IPS-11a (cell line): ENCODE measurements around the gene NOL6.
"Not testable (repeated sequence)": the region's sequence is repeated elsewhere in the genome, so short reads cannot be mapped to it uniquely, and the experiment has no call there.

ENCODE experiments used
- H3K4me3 ChIP-seq: one replicate; pipeline ENCODE4 v1.5.1; 2013; ENCODE audit warnings: low read depth, low read length, control low read depth

NOL6 gene

DNA sequence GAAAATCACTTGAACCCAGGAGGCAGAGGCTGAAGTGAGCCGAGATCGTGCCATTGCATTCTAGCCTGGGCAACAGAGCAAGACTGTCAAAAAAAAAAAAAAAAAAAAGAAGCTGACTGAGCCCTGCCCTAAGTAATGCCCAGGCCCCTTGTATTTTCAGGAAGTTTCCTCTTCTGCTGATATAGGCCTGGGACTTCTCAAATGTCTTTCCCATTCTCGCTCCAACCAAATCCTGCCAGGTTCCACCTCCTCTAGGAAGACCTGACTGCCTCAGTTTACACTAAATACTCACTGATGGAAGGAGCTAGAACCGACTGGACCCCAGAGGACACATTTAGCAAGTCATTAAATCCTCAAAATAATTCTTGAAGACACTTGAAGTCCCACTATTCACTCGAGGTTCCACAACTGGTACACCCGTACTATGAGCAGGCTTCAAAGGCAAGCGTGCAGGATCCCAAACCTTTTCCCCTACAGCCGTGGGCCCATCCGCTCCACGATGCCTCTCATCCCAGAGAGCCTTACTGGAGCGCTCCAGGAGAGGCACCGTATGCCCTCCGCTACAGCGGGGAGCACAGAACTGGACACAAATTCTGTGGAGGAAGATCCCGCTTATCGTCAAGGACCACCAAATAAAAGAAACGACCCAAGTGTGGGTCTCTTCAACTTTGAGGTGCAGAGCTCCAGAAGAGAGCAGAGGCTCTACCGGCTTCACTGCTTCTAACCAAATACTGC lies 676 bp downstream of the NOL6 start:
- peak overlapping the region; percentile 98 for H3K4me3 ChIP-seq

DNA sequence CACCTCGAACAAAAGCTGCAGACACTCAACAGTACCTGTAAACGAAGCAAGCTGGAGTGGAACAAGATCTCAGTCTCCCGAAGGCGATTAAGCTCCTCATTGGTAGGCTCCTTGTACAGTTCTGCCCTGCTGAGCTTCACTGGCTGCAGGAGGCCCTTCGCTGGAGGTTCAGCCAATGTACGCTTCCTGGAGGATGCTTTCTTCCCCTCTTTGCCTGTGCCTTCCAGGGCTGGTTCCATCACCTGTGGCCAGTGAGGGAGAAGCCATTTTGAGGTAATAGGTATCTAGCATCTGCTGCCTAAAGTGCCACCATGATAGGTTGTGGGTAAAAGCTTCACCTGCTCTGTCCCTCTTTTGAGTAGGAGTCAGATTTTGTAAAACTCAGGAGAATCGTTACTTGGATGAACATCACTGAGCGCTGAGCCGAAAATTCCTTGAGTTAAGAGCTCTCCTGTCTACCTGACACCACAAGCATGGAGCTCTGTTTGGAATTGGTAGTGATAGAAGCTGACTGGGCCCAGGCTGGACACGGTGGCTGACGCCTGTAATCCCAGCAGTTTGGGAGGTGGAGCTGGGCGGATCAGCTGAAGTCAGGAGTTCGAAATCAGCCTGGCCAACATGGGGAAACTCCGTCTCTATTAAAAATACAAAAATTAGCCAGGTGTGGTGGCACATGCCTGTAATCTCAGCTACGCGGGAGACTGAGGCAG lies 1.4 kb downstream of the NOL6 start:
- no peak overlapping the region for H3K4me3 ChIP-seq

DNA sequence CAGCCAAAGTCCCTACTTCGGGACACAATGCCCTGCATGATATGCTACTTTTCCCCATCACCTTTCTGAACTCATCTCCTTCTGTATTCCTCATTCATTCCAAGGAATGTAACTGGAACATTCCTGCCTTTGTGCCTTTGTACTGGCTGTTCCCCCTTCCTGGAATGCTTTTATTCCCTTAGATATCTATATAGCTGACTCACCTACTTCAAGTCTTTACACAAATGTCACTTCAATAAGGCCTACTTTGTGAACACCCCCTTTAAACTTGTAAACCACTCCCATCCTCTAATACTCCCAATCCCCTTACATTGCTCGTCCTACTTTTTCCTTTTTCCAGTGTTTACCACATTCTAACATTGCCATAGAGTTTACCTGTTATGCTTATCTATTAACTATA lies 2.4 kb downstream of the NOL6 start:
- no peak overlapping the region for H3K4me3 ChIP-seq

DNA sequence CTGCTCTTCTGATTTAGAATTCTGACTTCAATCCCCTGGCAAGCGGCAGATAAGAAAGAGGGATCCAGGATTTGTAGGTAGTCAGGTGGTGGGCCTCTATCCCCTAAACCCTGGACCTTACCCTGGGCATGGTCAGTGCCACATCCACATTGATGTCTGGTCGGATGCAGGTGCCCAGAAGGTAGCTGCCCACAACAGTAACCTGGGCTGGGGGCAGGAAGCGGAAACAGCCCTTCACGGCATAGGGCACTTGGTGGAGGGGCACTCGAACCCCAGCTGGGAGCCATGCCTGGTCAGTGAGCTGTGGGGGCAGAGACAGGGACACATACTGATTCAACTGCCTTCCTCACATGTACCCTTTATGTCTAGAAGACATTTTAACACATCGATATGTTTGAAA lies 3.8 kb downstream of the NOL6 start:
- no peak overlapping the region for H3K4me3 ChIP-seq

DNA sequence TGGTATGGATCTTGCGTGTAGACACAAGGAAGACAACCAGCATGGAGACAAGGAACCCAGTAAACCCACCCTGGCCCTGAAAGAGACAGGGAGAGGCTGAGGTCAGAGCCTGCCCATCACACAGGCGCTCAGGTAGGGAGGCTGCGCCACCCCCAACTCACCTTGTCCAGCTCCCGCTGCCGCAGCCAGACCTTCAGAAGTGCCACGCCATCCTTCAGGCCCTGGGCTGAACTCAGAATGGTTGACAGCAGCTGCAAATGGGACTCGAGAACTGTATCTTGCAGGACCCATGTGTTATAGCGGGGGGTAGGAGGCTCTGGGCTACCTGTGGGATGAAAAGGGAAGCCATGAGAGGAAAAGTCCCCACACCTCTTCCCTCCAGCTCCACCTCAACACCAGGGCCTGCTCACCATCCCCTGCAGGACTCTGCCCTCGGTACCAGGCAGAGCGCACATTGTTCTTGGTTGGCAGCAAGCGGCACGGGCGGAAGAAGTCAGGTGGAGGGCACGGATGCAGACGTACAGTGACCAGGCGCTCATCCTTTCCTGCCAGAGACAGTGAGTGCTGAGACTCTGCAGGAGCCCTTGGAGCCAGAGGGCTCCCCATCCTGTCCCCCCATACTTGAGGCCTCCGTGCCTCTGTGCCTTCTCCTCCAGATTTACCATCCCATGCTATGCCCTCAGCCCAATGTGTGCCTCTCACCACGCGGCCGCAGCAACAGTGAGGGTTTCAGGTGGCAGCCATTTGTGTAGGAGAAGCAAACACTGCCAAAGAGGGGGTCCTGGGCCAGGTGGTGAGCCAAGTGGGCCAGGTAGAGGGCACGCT lies 4.7 kb downstream of the NOL6 start:
- no peak overlapping the region for H3K4me3 ChIP-seq

DNA sequence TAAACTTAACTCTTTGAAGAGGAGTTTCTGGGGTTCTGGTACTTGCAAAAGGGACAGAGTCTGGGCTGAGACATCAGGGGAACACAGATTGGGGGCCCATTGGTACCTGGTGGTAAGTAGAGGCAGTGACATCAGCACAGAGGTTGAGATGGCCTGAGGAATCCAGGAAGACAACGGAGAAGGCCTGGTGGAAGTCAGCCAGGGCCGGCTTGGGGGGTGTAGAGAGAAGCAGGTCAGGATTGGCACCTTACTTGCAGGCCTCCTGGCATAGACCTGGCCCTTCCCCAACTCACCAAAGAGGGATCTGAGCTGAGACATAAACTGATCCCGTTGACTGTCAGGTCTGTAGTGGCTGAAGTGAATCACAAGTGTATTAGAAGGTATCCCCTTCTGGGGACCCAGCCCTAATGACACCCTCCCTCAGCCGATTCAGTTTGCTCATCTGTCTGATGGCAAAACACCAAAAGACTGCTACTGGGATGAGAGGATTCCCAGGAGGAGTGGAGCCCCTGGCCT lies 5.5 kb downstream of the NOL6 start:
- no peak overlapping the region for H3K4me3 ChIP-seq

DNA sequence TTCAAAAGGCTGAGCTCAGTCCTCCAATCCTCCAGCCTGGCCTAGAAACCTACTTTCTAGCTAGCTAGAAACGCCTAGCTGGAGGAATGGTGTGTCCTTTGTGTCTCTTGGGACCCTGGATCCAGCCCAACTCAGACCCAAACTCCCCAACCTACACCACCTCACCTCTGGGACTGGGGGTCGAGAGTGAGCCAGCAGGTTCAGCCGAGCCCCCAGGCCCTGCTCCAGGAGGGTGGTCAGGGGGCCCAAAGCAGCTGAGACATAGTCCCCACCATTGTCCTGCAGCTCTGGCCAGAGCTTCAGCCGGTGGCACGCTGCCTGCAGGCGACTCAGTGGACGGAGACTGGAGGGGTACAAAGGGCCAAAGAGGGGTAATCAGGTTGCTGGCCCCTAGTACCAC lies 6.2 kb downstream of the NOL6 start:
- no peak overlapping the region for H3K4me3 ChIP-seq

DNA sequence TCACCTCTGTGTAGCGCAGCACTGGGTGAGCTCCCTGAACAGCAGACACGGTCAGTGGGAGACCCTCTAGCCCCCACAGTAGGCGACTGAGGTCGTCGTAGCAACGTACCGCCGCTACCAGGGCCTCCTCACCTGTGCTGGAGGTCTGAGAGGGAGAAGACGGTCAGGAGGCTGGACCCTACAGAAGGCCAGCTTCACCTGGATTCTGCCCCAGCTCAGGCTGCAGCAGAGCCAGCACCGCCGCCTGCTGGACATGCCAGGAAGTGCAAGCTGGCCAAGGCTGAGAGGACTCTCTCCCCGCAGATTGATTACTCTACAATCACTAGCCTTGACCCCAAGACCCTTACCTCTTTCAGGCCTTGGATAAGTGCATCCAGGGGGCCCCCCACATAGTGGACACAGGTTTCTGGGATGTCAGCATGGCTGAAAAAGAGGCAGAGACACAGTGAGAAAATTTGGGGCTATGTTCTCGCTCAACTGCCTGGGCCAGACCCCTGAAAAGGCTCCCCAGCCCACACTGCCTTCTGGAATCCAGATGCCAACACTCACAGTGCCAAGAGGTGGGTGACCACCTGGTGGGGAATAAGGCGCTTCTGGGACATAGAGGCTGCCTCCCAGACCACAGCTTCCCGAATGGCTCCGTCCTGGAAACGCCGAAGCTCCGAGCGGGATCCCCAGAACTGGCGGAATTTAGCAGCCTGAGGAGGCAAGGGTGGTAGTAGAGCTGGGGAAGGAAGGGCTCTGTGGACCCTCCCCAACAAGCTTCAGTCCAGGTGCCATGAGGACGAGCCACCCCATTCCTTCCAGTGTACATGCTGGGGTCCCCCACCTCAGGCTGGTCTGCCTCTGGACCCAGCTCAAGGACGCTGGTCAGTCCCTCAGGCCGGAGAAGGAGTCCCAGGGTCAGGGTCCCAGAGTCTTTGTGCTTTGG lies 6.9 kb downstream of the NOL6 start:
- H3K4me3 ChIP-seq, result no peak overlapping the region

DNA sequence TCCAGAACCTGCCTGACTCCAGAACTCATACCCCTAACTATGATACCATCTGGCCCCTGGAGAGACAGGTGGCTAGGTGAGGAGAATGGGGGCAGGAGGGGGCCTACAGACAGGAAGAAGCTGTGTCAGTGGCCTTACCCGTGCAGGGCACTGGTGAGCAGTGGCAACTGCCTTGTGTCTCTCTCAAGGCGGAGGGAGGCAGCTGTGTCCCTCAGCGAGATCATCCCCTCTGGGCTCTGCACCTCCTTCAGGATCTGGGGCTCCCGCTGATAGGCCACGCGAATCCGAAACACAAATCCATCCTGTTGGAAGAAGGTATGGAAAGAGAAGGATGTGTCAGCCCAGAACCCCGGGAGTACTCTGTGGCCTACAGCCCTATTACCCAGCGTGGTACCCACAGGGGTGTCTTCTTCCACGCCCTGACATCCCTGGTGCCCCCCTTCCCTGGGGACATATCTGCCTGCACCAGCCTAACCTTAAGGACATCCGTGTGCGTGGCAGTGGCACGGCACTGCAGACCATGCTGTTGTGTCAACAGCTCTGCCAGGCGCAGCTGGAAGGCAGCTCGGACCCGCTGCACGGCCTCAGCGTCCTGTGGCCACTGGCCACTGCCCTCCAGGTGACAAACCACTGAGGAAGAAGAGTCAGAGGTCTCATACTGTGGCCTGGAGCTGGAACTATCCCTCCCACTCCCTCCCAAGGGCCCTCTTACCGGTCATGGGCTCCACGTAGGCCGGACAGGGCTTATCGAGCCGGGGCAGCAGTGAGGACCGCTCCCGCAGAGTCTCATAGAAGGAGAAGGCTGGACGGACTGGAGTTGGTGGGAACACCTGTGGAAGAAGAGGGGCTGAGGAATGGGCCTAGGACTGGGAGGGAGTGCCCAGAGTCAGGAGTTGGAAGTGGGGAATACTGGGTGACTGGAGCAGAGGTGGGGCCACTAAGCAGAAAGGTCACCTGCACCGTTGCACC lies 7.8 kb downstream of the NOL6 start:
- no peak overlapping the region for H3K4me3 ChIP-seq

DNA sequence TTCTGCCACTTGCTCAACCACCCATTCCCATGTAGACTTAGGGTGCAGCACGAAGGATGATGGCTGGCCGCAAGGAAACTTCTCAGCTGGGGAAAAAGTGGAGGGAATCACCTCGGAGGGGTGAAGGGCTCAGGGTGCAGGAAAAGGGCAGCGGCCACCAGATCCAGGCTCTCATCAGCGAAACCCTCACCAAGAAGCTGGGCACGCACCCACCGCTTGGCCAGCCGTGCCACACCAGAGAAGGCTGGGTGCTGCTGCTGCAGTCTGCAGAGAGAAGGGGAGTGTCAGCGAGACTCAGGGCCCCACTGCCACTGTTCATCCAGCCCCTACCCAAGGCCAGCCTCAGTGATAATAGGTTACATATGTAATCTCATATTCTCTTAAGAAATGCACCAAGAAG lies 8.6 kb downstream of the NOL6 start:
- no peak overlapping the region for H3K4me3 ChIP-seq

DNA sequence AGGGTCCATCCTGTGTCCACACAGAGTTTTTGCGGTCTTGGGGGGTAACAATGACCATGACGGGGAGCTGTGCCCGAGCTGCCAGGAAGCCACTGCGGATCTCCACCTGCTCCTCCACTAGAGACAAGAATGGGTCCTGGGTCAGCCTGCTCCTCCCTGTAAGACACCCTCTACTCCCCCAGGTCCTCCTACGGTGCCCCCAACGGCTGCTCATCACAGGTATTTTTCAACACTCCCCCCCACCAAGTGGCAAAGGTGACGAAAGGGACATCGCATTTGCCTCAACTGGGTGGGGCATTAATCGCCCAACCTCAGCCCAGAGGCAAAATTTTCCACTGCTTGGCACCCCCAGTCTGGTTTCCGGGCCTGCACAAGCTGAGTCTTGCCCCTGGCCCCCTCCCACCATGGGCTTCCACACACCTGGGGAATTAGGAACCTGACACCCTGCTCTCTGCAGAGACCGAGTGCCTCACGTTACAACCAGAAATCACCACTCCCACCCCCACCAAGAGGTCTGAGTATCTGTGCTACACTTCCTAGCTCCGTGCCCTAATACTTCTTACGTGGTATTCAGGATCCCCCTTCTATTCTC lies 9.6 kb downstream of the NOL6 start:
- no peak overlapping the region for H3K4me3 ChIP-seq

DNA sequence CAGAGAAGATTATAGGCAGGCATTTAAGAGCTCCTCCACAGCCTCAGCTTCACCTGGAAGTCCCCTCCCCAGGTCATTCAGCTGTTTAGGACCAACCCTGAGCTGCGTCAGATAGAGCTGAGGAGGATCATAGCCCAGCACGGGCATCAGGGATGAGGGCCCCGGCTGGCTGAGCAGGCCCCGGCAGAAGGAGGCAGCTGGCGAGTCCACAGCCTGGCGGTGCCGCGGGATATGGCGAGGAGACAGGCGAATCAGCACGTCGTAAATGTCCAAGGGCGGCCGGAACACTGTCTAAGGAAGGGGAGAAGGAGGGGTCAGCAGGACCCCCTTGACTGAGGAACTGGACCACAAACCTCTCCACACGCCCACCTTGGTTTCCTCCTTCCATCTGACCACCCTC lies 10.6 kb downstream of the NOL6 start:
- H3K4me3 ChIP-seq, result no peak overlapping the region

DNA sequence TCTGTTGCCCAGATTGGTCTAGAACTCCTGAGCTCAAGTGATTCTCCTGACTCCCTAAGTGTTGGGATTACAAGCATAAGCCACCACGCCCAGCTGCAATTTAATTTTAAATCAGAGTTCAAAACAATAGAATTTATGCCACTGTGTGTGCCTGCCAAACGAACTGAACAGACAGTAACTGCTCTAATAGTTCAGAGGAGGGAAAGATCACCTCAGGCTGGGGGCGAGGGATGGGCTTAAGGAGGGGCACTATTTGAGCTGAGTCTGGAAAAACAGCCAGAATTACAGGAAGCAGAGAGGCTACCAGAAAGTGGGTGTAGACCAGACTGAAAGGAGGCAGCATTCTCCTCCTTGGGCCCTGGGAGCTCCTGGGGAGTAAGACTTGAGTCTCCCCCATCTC lies 12.2 kb downstream of the NOL6 start:
- H3K4me3 ChIP-seq, result no peak overlapping the region

DNA sequence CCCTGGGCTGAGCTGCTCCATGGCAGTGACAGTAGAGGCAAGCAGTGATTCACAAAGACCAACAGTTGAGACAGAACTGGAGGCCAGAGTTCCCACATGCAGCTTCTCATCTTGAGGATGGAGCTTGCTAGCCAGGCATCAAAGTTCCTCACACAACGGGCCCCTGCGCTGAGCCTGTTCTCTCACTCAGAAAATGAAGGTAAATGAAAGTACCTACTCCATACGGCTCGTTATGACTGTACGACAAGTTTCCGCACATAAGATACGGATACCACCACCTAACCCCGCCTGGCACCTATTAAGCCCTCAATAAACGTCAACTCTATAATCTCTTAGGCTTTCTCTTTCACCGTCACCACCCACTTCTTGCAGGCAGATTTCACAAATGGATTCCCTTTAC lies 12.9 kb downstream of the NOL6 start:
- H3K4me3 ChIP-seq, result no peak overlapping the region

DNA sequence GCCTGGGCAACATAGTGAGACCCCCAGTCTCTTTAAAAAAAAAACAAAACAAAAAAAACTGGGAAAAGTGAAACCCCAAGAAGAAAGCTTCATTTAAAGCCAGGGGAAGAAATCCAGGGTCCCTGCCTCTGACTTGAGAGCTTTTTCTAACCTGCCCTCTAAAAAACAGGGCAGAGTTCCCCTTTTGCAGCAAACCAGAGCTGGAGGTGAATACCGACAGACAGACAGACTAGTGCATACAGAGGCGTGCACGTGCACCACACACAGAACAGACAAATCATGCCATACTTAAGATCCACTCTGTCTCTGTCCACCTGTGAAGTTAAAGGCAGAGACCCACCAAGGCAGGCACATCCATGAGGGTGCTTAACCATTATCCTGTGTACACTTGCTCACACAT lies 14.6 kb downstream of the NOL6 start:
- no peak overlapping the region for H3K4me3 ChIP-seq

DNA sequence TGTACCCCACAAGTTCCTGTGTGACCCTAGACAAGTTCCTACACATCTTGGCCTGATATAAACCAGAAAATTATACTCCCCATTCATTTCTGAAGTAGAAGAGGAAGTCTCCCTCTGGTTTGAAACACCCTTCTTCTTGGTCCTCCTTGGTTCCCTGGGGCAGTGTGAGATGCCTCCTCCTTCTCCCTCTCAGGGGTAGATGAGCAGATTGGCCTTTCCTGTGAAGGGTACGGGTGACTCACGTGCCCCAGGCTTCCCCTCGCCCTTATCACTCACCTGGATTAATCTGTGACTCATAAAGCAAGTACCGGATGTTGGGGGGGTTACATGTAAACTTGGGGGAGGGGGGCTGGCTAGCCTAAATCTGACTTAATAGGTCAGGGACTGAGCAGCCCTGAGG lies 15.3 kb downstream of the NOL6 start:
- no peak overlapping the region for H3K4me3 ChIP-seq

DNA sequence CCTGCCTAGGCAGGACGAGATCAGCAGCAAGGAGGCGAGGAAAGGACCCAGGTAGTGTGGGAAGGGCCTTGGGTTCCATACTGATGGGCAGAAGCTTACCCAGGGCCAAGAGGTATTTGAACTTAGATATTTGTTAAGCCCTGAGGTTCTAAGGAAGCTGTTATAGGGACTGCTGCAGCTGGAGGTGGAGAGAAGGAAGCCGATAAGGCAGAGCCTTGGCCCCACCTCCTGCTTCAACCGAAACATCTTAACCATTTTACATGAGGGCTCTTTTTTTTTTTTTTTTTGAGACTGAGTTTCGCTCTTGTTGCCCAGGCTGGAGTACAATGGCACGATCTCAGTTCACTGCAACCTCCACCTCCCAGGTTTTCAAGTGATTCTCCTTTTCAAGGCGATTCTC lies 17.8 kb downstream of the NOL6 start:
- H3K4me3 ChIP-seq, result no peak overlapping the region

DNA sequence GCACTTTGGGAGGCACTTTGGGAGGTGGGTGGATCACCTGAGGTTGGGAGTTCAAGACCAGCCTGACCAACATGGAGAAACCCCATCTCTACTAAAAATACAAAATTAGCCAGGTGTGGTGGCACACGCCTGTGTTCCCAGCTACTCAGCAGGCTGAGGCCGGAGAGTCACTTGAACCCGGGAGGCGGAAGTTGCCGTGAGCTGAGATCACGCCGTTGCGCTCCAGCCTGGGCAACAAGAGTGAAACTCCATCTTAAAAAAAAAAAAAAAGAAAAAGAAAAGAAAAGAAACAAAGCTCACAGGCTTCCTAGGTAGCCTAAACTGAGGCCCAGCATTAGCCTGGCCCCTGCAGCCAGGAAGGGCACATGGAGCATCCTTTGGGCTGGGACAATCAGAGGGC lies 18.3 kb downstream of the NOL6 start:
- not testable (repeated sequence) for H3K4me3 ChIP-seq

DNA sequence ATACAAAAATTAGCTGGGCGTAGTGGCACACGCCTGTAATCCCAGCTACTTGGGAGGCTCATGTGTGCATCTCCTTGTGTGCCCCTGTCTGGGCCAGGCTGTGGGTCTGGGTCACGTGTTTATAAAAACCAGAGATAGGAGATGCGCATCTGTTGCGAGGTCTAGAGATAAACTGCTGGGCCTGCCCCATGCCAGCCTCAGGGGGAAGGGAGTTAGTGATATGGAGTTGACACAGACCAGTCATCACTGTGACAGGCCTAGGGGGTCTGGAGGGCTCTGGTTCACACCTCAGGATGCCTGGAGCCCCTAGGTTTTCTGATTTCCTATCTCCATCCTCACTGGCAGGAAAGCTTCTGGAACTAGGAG lies 19.1 kb downstream of the NOL6 start:
- H3K4me3 ChIP-seq, result not testable (repeated sequence)
